ENCODE measurements around the gene LRWD1.
"Not testable (repeated sequence)": the region's sequence is repeated elsewhere in the genome, so short reads cannot be mapped to it uniquely, and the experiment has no call there.

Gene LRWD1

GRCh38 chr7:102439963-102440795 lies 24.6 kb upstream of the LRWD1 start:
- DNase-seq = no peak

DNA sequence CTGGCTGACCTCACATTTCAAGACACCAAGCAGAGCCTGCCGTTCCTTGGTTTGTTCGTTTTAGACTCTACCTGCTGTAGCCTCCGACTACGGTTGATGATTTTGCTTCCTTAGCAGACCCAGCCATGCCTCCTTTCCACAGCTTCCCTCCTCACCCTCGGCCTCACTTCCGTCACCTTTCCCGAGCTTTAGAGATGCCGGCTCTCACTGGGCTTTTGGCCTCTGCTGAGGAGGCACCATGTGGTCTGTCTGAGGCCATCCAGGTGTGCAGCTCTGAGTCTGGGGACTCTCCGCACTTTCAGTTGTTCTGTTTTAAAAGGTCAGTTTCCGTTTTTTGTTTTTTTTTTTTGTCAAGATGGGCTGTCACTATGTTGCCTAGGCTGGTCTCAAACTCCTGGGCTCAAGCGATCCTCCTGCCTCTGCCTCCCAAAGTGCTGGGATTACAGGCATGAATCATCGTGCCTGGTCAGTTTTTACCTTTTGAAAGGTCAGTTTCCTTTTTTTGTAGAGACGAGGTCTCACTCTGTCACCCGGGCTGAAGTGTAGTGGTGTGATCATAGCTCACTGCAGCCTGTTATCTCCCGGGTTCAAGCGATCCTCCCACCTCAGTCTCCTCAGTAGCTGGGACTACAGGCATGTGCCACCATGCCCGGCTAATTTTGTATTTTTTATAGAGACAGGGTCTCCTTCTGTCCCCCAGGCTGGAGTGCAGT lies 19.7 kb upstream of the LRWD1 start:
- DNase-seq = no peak

DNA sequence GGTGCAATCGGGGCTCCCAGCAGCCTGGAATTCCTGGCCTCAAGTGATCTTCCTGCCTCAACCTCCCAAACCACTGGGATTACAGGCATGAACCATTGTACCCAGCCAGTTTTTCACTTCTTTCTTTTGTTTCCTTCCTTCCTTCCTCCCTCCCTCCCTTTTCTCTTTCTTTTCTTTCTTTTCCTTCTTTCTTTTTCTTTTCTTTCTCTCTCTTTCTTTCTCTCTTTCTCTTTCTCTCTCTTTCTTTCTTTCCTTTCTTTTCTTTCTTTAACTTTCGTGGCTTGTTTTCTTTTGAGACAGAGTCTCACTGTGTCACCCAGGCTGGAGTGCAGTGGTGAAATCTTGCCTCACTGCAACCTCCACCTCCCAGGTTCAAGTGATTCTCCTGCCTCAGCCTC lies 19.1 kb upstream of the LRWD1 start:
- no peak for DNase-seq

DNA sequence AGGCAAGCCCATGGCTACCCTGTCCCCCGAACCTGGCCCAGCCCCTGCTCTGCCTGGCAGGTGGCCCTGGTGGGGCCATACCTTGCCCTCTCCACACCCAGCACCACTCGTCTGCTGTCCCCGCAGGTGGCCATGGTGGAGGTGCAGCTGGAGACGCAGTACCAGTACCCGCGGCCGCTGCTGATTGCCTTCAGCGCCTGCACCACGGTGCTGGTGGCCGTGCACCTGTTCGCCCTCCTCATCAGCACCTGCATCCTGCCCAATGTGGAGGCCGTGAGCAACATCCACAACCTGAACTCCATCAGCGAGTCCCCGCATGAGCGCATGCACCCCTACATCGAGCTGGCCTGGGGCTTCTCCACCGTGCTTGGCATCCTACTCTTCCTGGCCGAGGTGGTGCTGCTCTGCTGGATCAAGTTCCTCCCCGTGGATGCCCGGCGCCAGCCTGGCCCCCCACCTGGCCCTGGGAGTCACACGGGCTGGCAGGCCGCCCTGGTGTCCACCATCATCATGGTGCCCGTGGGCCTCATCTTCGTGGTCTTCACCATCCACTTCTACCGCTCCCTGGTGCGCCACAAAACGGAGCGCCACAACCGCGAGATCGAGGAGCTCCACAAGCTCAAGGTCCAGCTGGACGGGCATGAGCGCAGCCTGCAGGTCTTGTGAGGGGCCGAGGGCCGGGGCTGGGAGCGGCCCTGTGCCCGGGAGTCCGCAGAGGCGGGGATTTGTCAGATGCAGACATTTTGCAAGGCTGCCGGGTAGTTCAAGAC lies 18.2 kb upstream of the LRWD1 start:
- DNase-seq = no peak

- DNase-seq = no peak
These were observed 17.5 kb upstream of the LRWD1 start for GRCh38 chr7:102447311-102447710.

DNA sequence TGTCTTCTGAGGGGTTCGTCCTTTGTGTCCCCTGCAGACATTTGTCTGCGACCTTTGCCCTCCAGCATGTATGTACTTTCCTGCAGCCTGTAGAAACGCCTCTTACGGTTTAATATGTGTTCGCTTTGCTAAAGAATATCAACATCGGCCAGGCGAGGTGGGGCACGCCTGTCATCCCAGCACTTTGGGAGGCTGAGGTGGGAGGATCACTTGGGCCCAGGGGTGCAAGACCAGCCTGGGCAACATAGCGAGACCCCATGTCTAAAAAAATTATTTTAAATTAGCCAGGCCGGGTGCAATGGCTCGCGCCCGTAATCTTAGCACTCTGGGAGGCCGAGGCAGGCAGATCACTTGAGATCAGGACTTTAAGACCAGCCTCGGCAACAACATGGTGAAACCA lies 15.6 kb upstream of the LRWD1 start:
- DNase-seq = no peak

- peak in 3 of 56 donors; percentile 13 to 26 (median 18) for DNase-seq
These were observed 14.5 kb upstream of the LRWD1 start for GRCh38 chr7:102450242-102450641.

DNA sequence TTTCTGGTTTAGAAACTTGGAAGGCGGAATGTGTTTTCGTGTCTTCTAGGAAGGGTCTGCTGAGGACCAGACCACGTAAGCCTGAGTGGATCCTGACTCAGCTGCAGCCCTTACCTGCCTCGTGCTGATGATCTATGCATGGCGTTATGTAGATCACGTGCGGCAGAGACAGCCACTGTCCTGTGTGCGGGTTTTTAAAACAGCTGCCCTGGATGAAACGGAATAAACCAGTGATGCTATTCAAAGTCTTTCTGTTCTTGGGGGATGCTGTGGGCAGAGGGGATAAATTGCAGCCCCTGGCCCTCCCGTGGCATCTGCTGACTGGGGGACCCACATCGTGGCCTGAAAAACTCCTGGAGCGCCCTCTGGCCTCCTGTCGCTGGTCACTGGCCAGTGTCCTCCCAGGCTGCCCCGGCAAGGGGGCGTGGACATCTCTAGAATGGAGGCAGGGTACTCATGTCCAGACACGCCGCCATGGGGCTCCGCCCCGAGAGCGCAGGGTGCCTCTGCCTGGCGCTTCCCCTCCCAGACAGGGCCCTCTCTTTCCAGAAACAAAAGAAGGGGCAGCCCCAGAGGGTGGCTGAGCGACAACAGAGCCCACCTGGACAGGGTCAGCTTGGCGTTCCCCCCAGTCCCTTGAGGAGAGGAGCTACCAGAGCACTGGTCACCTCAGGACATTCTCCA lies 13.3 kb upstream of the LRWD1 start:
- no peak for DNase-seq

DNA sequence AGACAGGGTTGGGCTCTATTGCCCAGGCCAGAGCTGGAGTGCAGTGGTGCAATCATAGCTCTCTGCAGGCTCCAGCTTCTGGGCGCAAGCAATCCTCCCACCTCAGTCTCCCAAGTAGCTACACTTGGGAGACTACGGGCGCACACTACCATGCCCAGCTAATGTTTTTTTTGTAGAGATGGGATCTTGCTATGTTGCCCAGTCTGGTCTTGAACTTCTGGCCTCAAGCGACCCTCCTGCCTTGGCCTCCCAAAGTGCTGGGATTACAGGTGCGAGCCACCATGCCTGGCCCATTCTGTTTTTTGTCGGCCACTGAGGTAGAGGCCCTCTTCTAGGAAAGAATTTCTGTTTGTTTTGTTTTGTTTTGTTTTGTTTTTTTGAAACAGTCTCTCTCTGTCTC lies 12.3 kb upstream of the LRWD1 start:
- DNase-seq = no peak

DNA sequence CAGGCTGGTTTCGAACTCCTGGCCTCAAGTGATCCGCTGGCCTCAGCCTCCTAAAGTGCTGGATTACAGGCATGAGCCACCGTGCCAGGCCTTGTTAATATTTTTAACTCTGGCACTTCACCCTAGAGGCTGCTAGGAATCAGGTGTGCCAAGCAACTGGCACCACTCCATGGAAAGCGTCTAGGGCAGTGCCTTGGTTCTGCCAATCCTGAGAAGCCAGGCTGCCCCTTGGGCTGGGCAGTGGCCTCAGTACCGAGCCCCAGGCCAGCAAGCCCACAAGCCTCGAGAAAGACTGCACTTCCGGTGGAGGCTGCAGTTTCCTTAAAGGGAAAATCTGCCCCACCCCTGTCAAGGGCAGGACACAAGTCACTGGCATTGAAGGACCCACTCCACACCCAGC lies 11.5 kb upstream of the LRWD1 start:
- peak in 2 of 56 donors; percentile 8 for DNase-seq

DNA sequence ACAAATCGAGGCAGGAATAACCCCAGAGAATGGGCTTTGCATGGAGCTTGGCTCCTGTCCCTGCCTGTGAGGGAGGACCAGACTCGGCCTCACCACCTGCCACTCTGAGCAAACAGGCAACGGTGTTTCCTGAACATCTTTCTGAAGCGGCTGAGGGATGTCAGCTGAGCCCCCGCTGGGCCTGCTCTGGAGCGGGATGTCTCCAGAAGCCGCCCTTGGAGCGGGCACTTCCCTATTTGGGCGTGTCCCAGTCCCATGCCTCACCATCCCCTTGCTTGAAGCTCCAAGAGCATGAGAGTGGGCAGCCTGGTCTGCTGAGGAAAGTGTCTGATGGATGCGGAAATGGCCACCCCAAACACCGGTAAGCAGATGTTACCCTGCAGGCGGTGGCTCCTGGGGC lies 10.3 kb upstream of the LRWD1 start:
- DNase-seq = no peak

GRCh38 chr7:102454932-102455331 lies 9.9 kb upstream of the LRWD1 start:
- DNase-seq = not testable (repeated sequence)

DNA sequence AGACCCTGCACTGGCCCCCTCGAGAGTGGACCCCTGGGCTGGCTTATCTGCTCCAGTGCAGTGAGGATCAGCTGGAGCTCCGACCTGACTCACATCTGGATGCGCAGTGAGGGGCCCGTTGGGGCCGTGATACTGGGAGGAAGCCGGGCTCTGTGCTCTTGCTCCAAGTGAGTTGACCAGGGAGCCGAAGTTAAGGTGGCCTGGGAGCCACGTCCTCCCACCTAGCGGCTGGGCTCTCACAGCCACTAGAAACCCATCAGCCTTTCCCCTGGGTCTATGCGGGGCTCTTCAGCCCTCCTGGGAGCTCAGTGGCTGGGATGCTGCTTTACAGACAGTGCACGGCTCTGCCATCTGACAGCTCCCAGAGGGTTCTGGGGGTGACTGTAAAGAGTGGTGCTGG lies 9.2 kb upstream of the LRWD1 start:
- DNase-seq = no peak

- DNase-seq = no peak
These were observed 8.5 kb upstream of the LRWD1 start for GRCh38 chr7:102456327-102456726.

- no peak for DNase-seq
These were observed 7.3 kb upstream of the LRWD1 start for GRCh38 chr7:102457352-102457924.

GRCh38 chr7:102459221-102459844 lies 5.5 kb upstream of the LRWD1 start:
- DNase-seq = no peak

DNA sequence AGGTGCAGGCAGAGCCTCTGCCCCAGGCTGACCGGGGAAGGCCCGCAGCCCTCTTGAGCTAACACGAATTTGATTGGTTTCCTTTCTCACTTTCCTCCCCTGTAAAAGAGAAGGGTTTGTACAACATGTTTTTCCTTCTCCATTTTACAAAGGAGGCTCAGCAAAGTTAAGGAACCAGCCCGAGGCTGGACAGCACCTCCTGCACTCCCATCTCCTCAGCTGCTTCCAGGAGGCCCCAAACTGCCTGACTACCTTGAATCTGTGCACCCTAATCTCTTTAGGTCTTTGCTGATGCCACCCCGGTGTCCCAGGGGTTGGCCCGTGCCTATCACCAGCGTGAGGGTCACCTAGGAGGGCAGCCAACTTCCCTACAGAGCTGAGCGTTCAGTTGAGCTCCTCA lies 4.3 kb upstream of the LRWD1 start:
- DNase-seq = no peak

DNA sequence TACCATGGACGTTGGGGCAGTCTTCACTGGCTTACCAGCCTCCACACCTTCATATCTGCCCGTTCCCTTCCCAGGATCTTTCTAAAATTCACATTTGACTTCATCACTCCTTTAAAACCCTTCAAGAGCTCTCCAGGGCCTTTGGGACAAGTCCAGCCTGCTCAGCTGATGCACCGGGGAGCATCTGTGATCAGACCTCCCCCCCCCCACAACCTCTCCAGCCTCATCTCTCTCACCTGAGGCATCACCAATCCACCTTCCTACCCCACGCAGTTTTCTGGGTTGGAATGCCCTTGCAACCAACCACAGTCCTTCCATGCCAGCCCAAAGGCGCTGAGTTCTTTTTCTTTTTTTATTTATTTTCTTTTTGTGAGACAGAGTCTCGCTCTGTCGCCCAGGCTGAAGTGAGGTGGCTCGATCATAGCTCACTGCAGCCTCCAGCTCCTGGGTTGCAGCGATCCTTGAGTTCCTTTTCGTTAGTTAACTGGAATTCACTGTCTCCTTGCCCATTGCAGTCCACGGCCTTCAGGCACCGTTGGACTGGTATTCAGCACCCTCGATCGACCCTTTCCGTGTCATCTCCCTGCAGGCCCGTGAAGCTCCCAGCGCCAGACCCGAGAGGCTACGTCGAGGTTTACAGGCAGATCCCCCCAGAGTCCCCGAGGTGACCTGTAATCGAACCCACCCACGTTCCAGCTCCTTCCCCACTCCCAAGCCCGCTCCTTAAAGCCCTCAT lies 775 bp upstream of the LRWD1 start:
- peak in 2 of 56 donors; percentile 17 to 37 for DNase-seq

DNA sequence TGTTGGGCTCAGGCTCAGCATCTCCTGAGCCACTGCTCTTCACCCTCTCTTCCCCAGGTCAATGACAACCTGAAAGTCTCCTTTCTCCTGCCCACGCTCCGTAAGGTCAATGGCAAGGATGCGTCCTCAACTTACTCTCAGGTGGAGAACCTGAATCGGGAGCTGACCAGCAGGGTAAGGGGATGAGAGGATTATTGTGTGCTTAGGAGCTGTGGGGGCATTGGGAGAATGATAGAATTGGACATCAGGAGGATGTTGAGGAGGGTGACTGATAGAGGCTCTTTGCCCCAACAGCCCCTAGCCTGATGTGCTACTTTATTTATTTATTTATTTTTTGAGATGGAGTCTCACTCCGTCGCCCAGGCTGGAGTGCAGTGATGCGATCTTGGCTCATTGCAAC lies 1.3 kb downstream of the LRWD1 start:
- no peak for DNase-seq

Measured in amygdala (tissue), 56 donors.